ENCODE data around the gene MBD5. TPM values are rescaled to one million over a fixed set of nuclear protein-coding genes. Genes with fewer than 3 reads are reported as not detected.

MBD5 gene
- total and polyA plus RNA-seq, 2 experiments from 2014 or later = 12.1 to 23.4 TPM

GRCh38 chr2:148534416-148535204 is 513.7 kb downstream of the MBD5 start:
- Histone ChIP-seq H3K4me2 (ENCODE audit: unreplicated experiment) (no peak overlapping the region), H3F3A (ENCODE audit: insufficient read depth) (no peaks in the 10 kb centered on the region), H3K4me1 (ENCODE audit: insufficient read depth) (no peaks in the 10 kb centered on the region), H4K20me1 (ENCODE audit: insufficient read depth) (no peaks in the 10 kb centered on the region), H3K9me2 (ENCODE audit: insufficient read depth) (no peaks in the 10 kb centered on the region), H3K9me3 (ENCODE audit: low read depth) (no peaks in the 10 kb centered on the region), H3K27me3 (replicated peaks; ENCODE audit: insufficient read depth) (peaks cover 4% of the 10 kb centered on the region; the same call in 1 of the 2 replicates), H3K79me2 (ENCODE audit: insufficient read depth) (no peaks in the 10 kb centered on the region), H3K9ac (no peak overlapping the region), H3K36me3 (ENCODE audit: low read depth) (no peaks in the 10 kb centered on the region), H3K27ac (no peak overlapping the region), H2AFZ (no peak overlapping the region), H3K4me3 (no peak overlapping the region)
- TF ChIP-seq EZH2 (IDR thresholded peaks at IDR 0.05; ENCODE audit: insufficient read depth, poor library complexity, severe bottlenecking) = no peak
- no peak for TF ChIP-seq EZH2phosphoT487 (IDR thresholded peaks at IDR 0.05; ENCODE audit: insufficient read depth, low read depth)
- DNase-seq = peak; percentile 26
- in situ Hi-C loops (cut with MboI) = no loop called here
- WGBS, 2 experiments (ENCODE audit: low coverage in 1 of 2, low lambda C conversion rate in 2 of 2, missing lambda C conversion rate in 2 of 2) = 20 to 21% methylated on average over 12 of the region's 12 CpGs

- H3K36me3 ChIP-seq (ENCODE audit: low read depth) = no peaks in the 10 kb centered on the region
- WGBS, 2 experiments (ENCODE audit: low coverage in 1 of 2, low lambda C conversion rate in 2 of 2, missing lambda C conversion rate in 2 of 2) = 4 to 7% methylated on average over 1 of the region's 1 CpG
- H2AFZ ChIP-seq = no peak overlapping the region
- no peak overlapping the region for H3K4me3 ChIP-seq
- H3K79me2 ChIP-seq (ENCODE audit: insufficient read depth) = no peaks in the 10 kb centered on the region
- peaks cover 13% of the 10 kb centered on the region for H3K27me3 ChIP-seq (replicated peaks; ENCODE audit: insufficient read depth)
- DNase-seq = no peak
- H3F3A ChIP-seq (ENCODE audit: insufficient read depth) = no peaks in the 10 kb centered on the region
- H3K4me2 ChIP-seq (ENCODE audit: unreplicated experiment) = no peak overlapping the region
- in situ Hi-C loops (cut with MboI) = no loop called here
- no peaks in the 10 kb centered on the region for H3K4me1 ChIP-seq (ENCODE audit: insufficient read depth)
- H3K9me3 ChIP-seq (ENCODE audit: low read depth) = no peaks in the 10 kb centered on the region
- no peak overlapping the region for H3K9ac ChIP-seq
- TF ChIP-seq EZH2phosphoT487 (IDR thresholded peaks at IDR 0.05; ENCODE audit: insufficient read depth, low read depth) (no peak), EZH2 (IDR thresholded peaks at IDR 0.05; ENCODE audit: insufficient read depth, poor library complexity, severe bottlenecking) (no peak)
- no peaks in the 10 kb centered on the region for H3K9me2 ChIP-seq (ENCODE audit: insufficient read depth)
- H4K20me1 ChIP-seq (ENCODE audit: insufficient read depth) = no peaks in the 10 kb centered on the region
- H3K27ac ChIP-seq = no peak overlapping the region
Measured at GRCh38 chr2:148538375-148538774, 517.5 kb downstream of the MBD5 start.

- Histone ChIP-seq H3K27me3 (replicated peaks; ENCODE audit: insufficient read depth) (peaks cover 9% of the 10 kb centered on the region), H2AFZ (no peak overlapping the region), H3K36me3 (ENCODE audit: low read depth) (no peaks in the 10 kb centered on the region), H3K9me3 (ENCODE audit: low read depth) (no peaks in the 10 kb centered on the region), H3F3A (ENCODE audit: insufficient read depth) (no peaks in the 10 kb centered on the region), H3K27ac (no peak overlapping the region), H4K20me1 (ENCODE audit: insufficient read depth) (no peaks in the 10 kb centered on the region), H3K9ac (no peak overlapping the region), H3K4me3 (no peak overlapping the region), H3K9me2 (ENCODE audit: insufficient read depth) (no peaks in the 10 kb centered on the region), H3K4me2 (ENCODE audit: unreplicated experiment) (no peak overlapping the region), H3K4me1 (ENCODE audit: insufficient read depth) (no peaks in the 10 kb centered on the region), H3K79me2 (ENCODE audit: insufficient read depth) (no peaks in the 10 kb centered on the region)
- TF ChIP-seq EZH2phosphoT487 (IDR thresholded peaks at IDR 0.05; ENCODE audit: insufficient read depth, low read depth) = no peak
- TF ChIP-seq EZH2 (IDR thresholded peaks at IDR 0.05; ENCODE audit: insufficient read depth, poor library complexity, severe bottlenecking) = no peak
- no peak for DNase-seq
- in situ Hi-C loops (cut with MboI) = no loop called here
- 75 to 83% methylated on average over 7 to 8 of the region's 8 CpGs for WGBS, 2 experiments (ENCODE audit: low coverage in 1 of 2, low lambda C conversion rate in 2 of 2, missing lambda C conversion rate in 2 of 2)
Measured at GRCh38 chr2:148540022-148540421, 519.1 kb downstream of the MBD5 start.

GRCh38 chr2:148541792-148542191 is 520.9 kb downstream of the MBD5 start:
- Histone ChIP-seq H3K4me1 (ENCODE audit: insufficient read depth) (no peaks in the 10 kb centered on the region), H3K9me3 (ENCODE audit: low read depth) (no peaks in the 10 kb centered on the region), H3K36me3 (ENCODE audit: low read depth) (no peaks in the 10 kb centered on the region), H3F3A (ENCODE audit: insufficient read depth) (no peaks in the 10 kb centered on the region), H3K9me2 (ENCODE audit: insufficient read depth) (no peaks in the 10 kb centered on the region), H3K9ac (no peak overlapping the region), H3K79me2 (ENCODE audit: insufficient read depth) (no peaks in the 10 kb centered on the region), H3K4me3 (no peak overlapping the region), H4K20me1 (ENCODE audit: insufficient read depth) (no peaks in the 10 kb centered on the region), H2AFZ (no peak overlapping the region), H3K27ac (no peak overlapping the region), H3K4me2 (ENCODE audit: unreplicated experiment) (no peak overlapping the region), H3K27me3 (replicated peaks; ENCODE audit: insufficient read depth) (peaks cover 9% of the 10 kb centered on the region)
- 61 to 64% methylated on average over 3 of the region's 3 CpGs for WGBS, 2 experiments (ENCODE audit: low coverage in 1 of 2, low lambda C conversion rate in 2 of 2, missing lambda C conversion rate in 2 of 2)
- in situ Hi-C loops (cut with MboI) = no loop called here
- no peak for DNase-seq
- TF ChIP-seq EZH2phosphoT487 (IDR thresholded peaks at IDR 0.05; ENCODE audit: insufficient read depth, low read depth) (no peak), EZH2 (IDR thresholded peaks at IDR 0.05; ENCODE audit: insufficient read depth, poor library complexity, severe bottlenecking) (no peak)
